HG03280 (cell line): ENCODE measurements around the gene CD302.
"Not testable (repeated sequence)": the region's sequence is repeated elsewhere in the genome, so short reads cannot be mapped to it uniquely, and the experiment has no call there.

ENCODE experiments used
- ATAC-seq: cut with Tn5 transposase; IDR thresholded peaks from one replicate; pipeline ENCODE4 v1.9.1; 2021; ENCODE audit warnings: mild to moderate bottlenecking, moderate library complexity; ENCODE audit not compliant: unreplicated experiment

The CD302 gene

GRCh38 chr2:159795841-159796690, 1.9 kb downstream of the CD302 start:
- ATAC-seq, result no peak

- ATAC-seq, result no peak
Observed at GRCh38 chr2:159793326-159793725, 4.7 kb downstream of the CD302 start.

- no peak for ATAC-seq
Observed at GRCh38 chr2:159792599-159792998, 5.4 kb downstream of the CD302 start.

GRCh38 chr2:159792036-159792435, 6.0 kb downstream of the CD302 start:
- ATAC-seq, result no peak

- ATAC-seq, result no peak
Observed at GRCh38 chr2:159790323-159790722, 7.7 kb downstream of the CD302 start.

GRCh38 chr2:159788253-159788652, 9.8 kb downstream of the CD302 start:
- ATAC-seq, result no peak

- ATAC-seq, result not testable (repeated sequence)
Observed at GRCh38 chr2:159787647-159788046, 10.4 kb downstream of the CD302 start.

GRCh38 chr2:159786938-159787337, 11.1 kb downstream of the CD302 start:
- ATAC-seq, result no peak

- ATAC-seq, result no peak
Observed at GRCh38 chr2:159785195-159785594, 12.8 kb downstream of the CD302 start.

- not testable (repeated sequence) for ATAC-seq
Observed at GRCh38 chr2:159784744-159785143, 13.3 kb downstream of the CD302 start.

- ATAC-seq, result no peak
Observed at GRCh38 chr2:159783556-159783955, 14.5 kb downstream of the CD302 start.

- ATAC-seq, result no peak
Observed at GRCh38 chr2:159776321-159776720, 21.7 kb downstream of the CD302 start.

GRCh38 chr2:159775021-159775420, 23.0 kb downstream of the CD302 start:
- no peak for ATAC-seq

- no peak for ATAC-seq
Observed at GRCh38 chr2:159774370-159774990, 23.5 kb downstream of the CD302 start.

GRCh38 chr2:159773886-159774285, 24.1 kb downstream of the CD302 start:
- ATAC-seq, result no peak

GRCh38 chr2:159773426-159773825, 24.6 kb downstream of the CD302 start:
- no peak for ATAC-seq

- ATAC-seq, result no peak
Observed at GRCh38 chr2:159769147-159769546, 28.9 kb downstream of the CD302 start.

- no peak for ATAC-seq
Observed at GRCh38 chr2:159762075-159762474, 35.9 kb downstream of the CD302 start.

- ATAC-seq, result no peak
Observed at GRCh38 chr2:159760326-159760725, 37.7 kb downstream of the CD302 start.

- no peak for ATAC-seq
Observed at GRCh38 chr2:159759577-159759976, 38.4 kb downstream of the CD302 start.

- no peak for ATAC-seq
Observed at GRCh38 chr2:159758686-159759085, 39.3 kb downstream of the CD302 start.

GRCh38 chr2:159758239-159758638, 39.8 kb downstream of the CD302 start:
- no peak for ATAC-seq
